Gastroesophageal sphincter (tissue), 4 donors: Measurements from ENCODE around the gene FBXO30. TPM values are rescaled to one million over a fixed set of nuclear protein-coding genes. Genes with fewer than 3 reads are reported as not detected.

ENCODE experiments used
- ATAC-seq: fragments of 150-250 bp; one replicate; pipeline ENCODE4 v1.9.1; 2016; ENCODE audit warnings: mild to moderate bottlenecking, moderate library complexity
- H3K27ac ChIP-seq, 4 donors: fragments of 200-600 bp; sonication (generic) in 3 of 4; 1 replicate in 3 of 4; 2 replicates in 1 of 4; pipeline ENCODE4 v1.5.1; 2016 to 2019
- H3K27me3 ChIP-seq: fragments of 200-600 bp; sonication (generic); one replicate; pipeline ENCODE4 v1.5.1; 2019
- H3K36me3 ChIP-seq, 2 donors: fragments of 200-600 bp; sonication (generic); one replicate each; pipeline ENCODE4 v1.5.1; 2019; ENCODE audit warnings: control low read depth in 1 of 2
- H3K4me1 ChIP-seq, 3 donors: fragments of 200-600 bp; sonication (generic); 1 replicate in 2 of 3; 2 replicates in 1 of 3; pipeline ENCODE4 v1.5.1; 2016 to 2019; ENCODE audit warnings: control low read depth in 2 of 3
- H3K4me3 ChIP-seq, 2 donors: fragments of 200-600 bp; sonication (generic); one replicate each; pipeline ENCODE4 v1.5.1; 2019; ENCODE audit warnings: mild to moderate bottlenecking in 1 of 2, moderate library complexity in 1 of 2
- H3K9me3 ChIP-seq, 3 donors: fragments of 200-600 bp; sonication (generic); one replicate each; pipeline ENCODE4 v1.5.1; 2017 to 2019; ENCODE audit warnings: control low read depth in 2 of 3
- EP300 ChIP-seq: sonication (generic); formaldehyde crosslinking; IDR thresholded peaks from one replicate; pipeline ENCODE4 v1.6.1; 2017; ENCODE audit warnings: antibody characterized with exemption, mild to moderate bottlenecking
- POLR2A ChIP-seq, 2 donors: fragments of 450-650 bp; IDR thresholded peaks; one replicate each; pipeline ENCODE4 v1.6.1; 2017; ENCODE audit warnings: antibody characterized with exemption in 2 of 2, mild to moderate bottlenecking in 2 of 2, moderate library complexity in 1 of 2
- POLR2AphosphoS5 ChIP-seq: sonication (generic); formaldehyde crosslinking; IDR thresholded peaks from one replicate; pipeline ENCODE4 v1.6.1; 2017; ENCODE audit warnings: antibody characterized with exemption
- WGBS, 2 donors: methylation state at CpG; one replicate each; pipeline ENCODE4 v1.1.5; 2018; ENCODE audit warnings: low coverage in 1 of 2; 5-methylcytosine and 5-hydroxymethylcytosine counted together
- total RNA-seq, 4 donors: library from RNA; depleted of rRNA; stranded (reverse); fragments of >200 nt; gene quantifications; one replicate each; pipeline ENCODE4 v1.1.0, GENCODE V29; 2016
- TF ChIP-seq, protein P1 (sequence below), 4 experiments: fragments of 200-600 bp in 2 of 4; fragments of 450-650 bp in 2 of 4; sonication (generic) in 1 of 4; IDR thresholded peaks; one replicate each; pipeline ENCODE4 v1.5.1; 2017 to 2019; ENCODE audit warnings: antibody characterized with exemption in 4 of 4, mild to moderate bottlenecking in 2 of 4, moderate library complexity in 2 of 4

The FBXO30 gene
- total RNA-seq, 4 donors from 2014 or later: 47.7 to 102 (median 63.1) TPM

DNA sequence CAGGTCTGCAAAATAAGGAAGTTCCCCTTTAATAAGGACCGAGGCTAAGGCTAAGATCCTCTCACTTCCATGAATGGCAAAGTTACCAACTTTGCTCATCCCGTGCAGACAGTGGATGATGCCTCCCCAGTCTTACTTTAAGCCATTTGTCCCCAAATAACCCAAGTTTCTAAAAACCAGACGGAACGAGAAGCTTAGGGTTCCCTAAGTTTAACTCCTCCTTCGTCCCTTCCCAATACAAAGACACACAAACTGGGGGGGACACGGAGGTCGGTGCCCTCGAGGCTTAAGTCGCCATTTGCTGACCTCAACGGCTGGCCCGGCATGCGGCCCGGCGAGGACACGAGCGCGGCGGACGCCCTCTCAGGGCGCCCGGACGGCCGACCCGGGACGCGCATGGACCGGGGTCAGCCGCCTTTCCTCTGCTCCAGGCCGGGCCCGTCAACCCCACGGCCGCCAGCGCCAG, 527 bp downstream of the FBXO30 start:
- 0% methylated on average over 4 to 5 of the region's 33 CpGs for whole genome bisulfite sequencing, 2 donors
- peak overlapping the region; percentile 82 to 88 for H3K4me3 ChIP-seq
- TF ChIP-seq POLR2A (IDR thresholded peaks at IDR 0.05): no peak
- peak; percentile 32 for TF ChIP-seq POLR2AphosphoS5
- H3K4me1 ChIP-seq: peaks cover 0 to 46% (median 0%) of the 10 kb centered on the region in 3 donors
- H3K27me3 ChIP-seq: no peaks in the 10 kb centered on the region
- ATAC-seq: peak; percentile 12
- H3K36me3 ChIP-seq: no peaks in the 10 kb centered on the region
- no peaks in the 10 kb centered on the region for H3K9me3 ChIP-seq
- peak overlapping the region; percentile 88 to 97 (median 94) for H3K27ac ChIP-seq

GRCh38 chr6:145813285-145814034, 1.1 kb downstream of the FBXO30 start:
- Histone ChIP-seq H3K36me3 (no peaks in the 10 kb centered on the region), H3K27me3 (no peaks in the 10 kb centered on the region), H3K4me3 (peak overlapping the region; percentile 82 to 88), H3K4me1 (peaks cover 0 to 52% (median 0%) of the 10 kb centered on the region in 3 donors), H3K27ac (peak overlapping the region; percentile 88 to 97 (median 94)), H3K9me3 (no peaks in the 10 kb centered on the region)
- peak; percentile 38 for TF ChIP-seq POLR2AphosphoS5
- no peak for TF ChIP-seq POLR2A (IDR thresholded peaks at IDR 0.05)
- no peak for ATAC-seq
- 3% methylated on average over 12 of the region's 12 CpGs for WGBS, 2 donors

GRCh38 chr6:145811741-145812140, 2.9 kb downstream of the FBXO30 start:
- WGBS, 2 donors: 15 to 35% methylated on average over 1 of the region's 1 CpG
- ATAC-seq: no peak
- no peaks in the 10 kb centered on the region for H3K36me3 ChIP-seq
- H3K9me3 ChIP-seq: no peaks in the 10 kb centered on the region
- H3K4me3 ChIP-seq: peak overlapping the region; percentile 82 to 88
- no peak for TF ChIP-seq EP300
- TF ChIP-seq, protein P1, sequence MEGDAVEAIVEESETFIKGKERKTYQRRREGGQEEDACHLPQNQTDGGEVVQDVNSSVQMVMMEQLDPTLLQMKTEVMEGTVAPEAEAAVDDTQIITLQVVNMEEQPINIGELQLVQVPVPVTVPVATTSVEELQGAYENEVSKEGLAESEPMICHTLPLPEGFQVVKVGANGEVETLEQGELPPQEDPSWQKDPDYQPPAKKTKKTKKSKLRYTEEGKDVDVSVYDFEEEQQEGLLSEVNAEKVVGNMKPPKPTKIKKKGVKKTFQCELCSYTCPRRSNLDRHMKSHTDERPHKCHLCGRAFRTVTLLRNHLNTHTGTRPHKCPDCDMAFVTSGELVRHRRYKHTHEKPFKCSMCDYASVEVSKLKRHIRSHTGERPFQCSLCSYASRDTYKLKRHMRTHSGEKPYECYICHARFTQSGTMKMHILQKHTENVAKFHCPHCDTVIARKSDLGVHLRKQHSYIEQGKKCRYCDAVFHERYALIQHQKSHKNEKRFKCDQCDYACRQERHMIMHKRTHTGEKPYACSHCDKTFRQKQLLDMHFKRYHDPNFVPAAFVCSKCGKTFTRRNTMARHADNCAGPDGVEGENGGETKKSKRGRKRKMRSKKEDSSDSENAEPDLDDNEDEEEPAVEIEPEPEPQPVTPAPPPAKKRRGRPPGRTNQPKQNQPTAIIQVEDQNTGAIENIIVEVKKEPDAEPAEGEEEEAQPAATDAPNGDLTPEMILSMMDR (IDR thresholded peaks at IDR 0.05): no peak
- no peak for TF ChIP-seq POLR2A (IDR thresholded peaks at IDR 0.05)
- no peak for TF ChIP-seq POLR2AphosphoS5
- H3K27me3 ChIP-seq: no peaks in the 10 kb centered on the region
- H3K27ac ChIP-seq: peak overlapping the region; percentile 75 to 97 (median 92)
- peaks cover 0 to 62% (median 0%) of the 10 kb centered on the region in 3 donors for H3K4me1 ChIP-seq

GRCh38 chr6:145809785-145810184, 4.8 kb downstream of the FBXO30 start:
- peak; percentile 5 for ATAC-seq
- Histone ChIP-seq H3K27me3 (no peaks in the 10 kb centered on the region), H3K9me3 (no peaks in the 10 kb centered on the region), H3K36me3 (peaks cover 0 to 15% of the 10 kb centered on the region in 2 donors), H3K4me3 (peak overlapping the region; percentile 27 to 82), H3K4me1 (peaks cover 0 to 64% (median 6%) of the 10 kb centered on the region in 3 donors), H3K27ac (peak overlapping the region; percentile 75 to 97 (median 92))
- TF ChIP-seq EP300 (no peak), POLR2A (IDR thresholded peaks at IDR 0.05) (no peak), POLR2AphosphoS5 (peak; percentile 46)
- TF ChIP-seq, protein P1 (IDR thresholded peaks at IDR 0.05): no peak
- 31 to 67% methylated on average over 1 of the region's 1 CpG for WGBS, 2 donors

GRCh38 chr6:145809211-145809610, 5.4 kb downstream of the FBXO30 start:
- no peaks in the 10 kb centered on the region for H3K9me3 ChIP-seq
- peaks cover 0 to 69% (median 6%) of the 10 kb centered on the region in 3 donors for H3K4me1 ChIP-seq
- H3K27ac ChIP-seq: peak overlapping the region; percentile 75 to 97 (median 86)
- H3K4me3 ChIP-seq: peak overlapping the region; percentile 5 to 82
- TF ChIP-seq POLR2AphosphoS5: no peak
- TF ChIP-seq, protein P1 (IDR thresholded peaks at IDR 0.05): no peak
- TF ChIP-seq EP300: no peak
- no peak for TF ChIP-seq POLR2A (IDR thresholded peaks at IDR 0.05)
- peaks cover 0 to 21% of the 10 kb centered on the region in 2 donors for H3K36me3 ChIP-seq
- no peak for ATAC-seq
- no peaks in the 10 kb centered on the region for H3K27me3 ChIP-seq

DNA sequence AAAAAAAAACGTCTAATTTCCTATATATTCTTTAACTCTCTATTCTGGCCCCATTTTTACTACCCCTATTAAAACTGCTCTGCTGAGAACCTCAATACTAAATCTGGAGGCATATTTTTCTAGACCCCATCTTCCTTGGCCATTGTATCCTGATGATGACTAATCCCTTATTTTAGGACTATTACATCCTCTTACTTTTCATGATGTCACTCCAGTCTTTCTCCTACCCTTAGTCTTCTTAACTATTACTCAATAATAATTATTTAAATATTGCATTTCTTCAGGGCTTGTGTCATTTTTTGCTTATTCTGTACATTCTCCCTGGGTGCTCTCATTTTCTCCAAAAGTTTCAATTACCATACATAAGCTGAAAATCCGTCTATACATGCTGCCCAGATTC, 6.4 kb downstream of the FBXO30 start:
- Histone ChIP-seq H3K4me1 (peaks cover 0 to 79% (median 10%) of the 10 kb centered on the region in 3 donors), H3K9me3 (no peaks in the 10 kb centered on the region), H3K36me3 (peaks cover 0 to 31% of the 10 kb centered on the region in 2 donors), H3K27ac (peak overlapping the region; percentile 49 to 97 (median 64)), H3K4me3 (peak overlapping the region in 1 of 2 donors; percentile 82), H3K27me3 (no peaks in the 10 kb centered on the region)
- ATAC-seq: no peak
- 69 to 79% methylated on average over 2 of the region's 2 CpGs for WGBS, 2 donors
- TF ChIP-seq POLR2AphosphoS5 (no peak), POLR2A (IDR thresholded peaks at IDR 0.05) (no peak), EP300 (no peak)
- TF ChIP-seq, protein P1 (IDR thresholded peaks at IDR 0.05): no peak
